Measurements from ENCODE around the gene SYNPR.

GRCh38 chr3:63344661-63345060, 66.6 kb downstream of the SYNPR start:
- TF ChIP-seq CTCF (conservative IDR thresholded peaks at IDR 0.05; ENCODE audit: low read depth, low read length) (no peak), EZH2 (IDR thresholded peaks at IDR 0.05; ENCODE audit: borderline replicate concordance, low read depth, low read length, poor library complexity, severe bottlenecking) (no peak)

Measured in A673 (cell line).